Measurements from ENCODE around the gene IFIT3.
"Not testable (repeated sequence)": the region's sequence is repeated elsewhere in the genome, so short reads cannot be mapped to it uniquely, and the experiment has no call there.

IFIT3 gene

DNA sequence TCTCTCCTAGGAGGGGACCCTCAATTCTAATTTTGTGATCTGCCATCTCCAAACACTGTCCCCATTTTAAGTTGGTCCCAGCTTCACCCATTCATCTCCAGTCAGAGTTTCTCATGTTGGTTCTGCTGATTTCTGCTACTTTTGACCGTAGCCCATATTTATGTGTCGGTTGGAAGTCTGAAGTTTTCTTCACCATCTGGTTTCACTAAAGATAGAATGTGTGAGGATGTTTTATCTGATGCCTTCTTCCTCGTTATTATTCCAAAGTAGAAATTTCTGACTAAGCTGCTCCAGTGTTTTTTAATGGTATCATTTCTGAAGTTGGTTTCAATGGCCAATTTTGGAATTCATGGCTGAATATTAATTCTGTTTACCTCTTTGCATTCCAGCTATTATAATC lies 47.3 kb upstream of the IFIT3 start:
- Histone ChIP-seq H3K9ac (ENCODE audit: low read length) (no peak overlapping the region), H2AFZ (ENCODE audit: low read depth, low read length) (no peak overlapping the region), H3K9me3 (ENCODE audit: insufficient read depth, low read length) (no peaks in the 10 kb centered on the region), H4K20me1 (ENCODE audit: insufficient read depth, low read length) (no peaks in the 10 kb centered on the region), H3K4me1 (ENCODE audit: low read length) (no peaks in the 10 kb centered on the region), H3K27me3 (ENCODE audit: low read depth, low read length) (no peaks in the 10 kb centered on the region), H3K4me3 (ENCODE audit: low read length) (no peak overlapping the region), H3K79me2 (ENCODE audit: low read length) (no peaks in the 10 kb centered on the region), H3K4me2 (ENCODE audit: low read length) (no peak overlapping the region), H3K36me3 (replicated peaks; ENCODE audit: low read depth, low read length) (no peaks in the 10 kb centered on the region), H3K27ac (ENCODE audit: low read length) (no peak overlapping the region)
- TF ChIP-seq EZH2phosphoT487 (IDR thresholded peaks at IDR 0.05; ENCODE audit: low read depth): no peak
- TF ChIP-seq, protein P1, sequence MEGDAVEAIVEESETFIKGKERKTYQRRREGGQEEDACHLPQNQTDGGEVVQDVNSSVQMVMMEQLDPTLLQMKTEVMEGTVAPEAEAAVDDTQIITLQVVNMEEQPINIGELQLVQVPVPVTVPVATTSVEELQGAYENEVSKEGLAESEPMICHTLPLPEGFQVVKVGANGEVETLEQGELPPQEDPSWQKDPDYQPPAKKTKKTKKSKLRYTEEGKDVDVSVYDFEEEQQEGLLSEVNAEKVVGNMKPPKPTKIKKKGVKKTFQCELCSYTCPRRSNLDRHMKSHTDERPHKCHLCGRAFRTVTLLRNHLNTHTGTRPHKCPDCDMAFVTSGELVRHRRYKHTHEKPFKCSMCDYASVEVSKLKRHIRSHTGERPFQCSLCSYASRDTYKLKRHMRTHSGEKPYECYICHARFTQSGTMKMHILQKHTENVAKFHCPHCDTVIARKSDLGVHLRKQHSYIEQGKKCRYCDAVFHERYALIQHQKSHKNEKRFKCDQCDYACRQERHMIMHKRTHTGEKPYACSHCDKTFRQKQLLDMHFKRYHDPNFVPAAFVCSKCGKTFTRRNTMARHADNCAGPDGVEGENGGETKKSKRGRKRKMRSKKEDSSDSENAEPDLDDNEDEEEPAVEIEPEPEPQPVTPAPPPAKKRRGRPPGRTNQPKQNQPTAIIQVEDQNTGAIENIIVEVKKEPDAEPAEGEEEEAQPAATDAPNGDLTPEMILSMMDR (IDR thresholded peaks at IDR 0.05; ENCODE audit: low read depth, low read length): no peak

DNA sequence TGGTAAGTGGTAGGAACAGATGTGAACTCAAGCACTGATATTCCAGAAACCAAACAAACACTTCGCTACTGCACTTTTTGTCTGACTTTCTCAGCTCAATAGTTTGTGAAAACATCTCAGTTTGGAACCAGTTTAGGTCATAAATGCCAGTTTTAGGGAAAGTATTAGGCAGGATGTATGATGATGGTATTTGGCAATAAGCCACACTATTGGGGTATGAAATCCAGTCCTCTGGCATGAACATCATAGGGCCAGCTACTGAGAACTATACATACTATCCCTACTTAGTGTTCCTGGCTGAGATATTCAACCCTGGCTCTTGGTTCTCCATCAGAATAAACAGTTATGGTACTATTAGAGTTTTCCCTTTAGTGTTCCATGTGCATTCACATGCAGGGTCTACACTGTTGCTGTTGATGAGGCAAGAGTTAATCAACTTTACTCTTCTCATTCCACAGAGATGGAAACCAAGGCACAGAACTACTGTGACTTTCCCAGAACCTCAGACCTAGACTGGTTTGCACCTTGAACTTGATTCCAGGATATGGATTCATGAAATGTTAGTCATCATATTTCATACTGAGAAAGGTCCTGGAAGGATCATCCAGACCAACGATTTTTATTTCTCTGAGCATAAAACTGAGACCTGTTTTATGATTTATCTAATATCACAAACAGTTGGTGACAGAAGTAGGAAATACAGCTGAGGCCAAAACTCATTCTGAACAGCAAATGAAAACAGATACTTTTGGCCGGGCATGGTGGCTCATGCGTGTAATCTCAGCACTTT lies 46.0 kb upstream of the IFIT3 start:
- Histone ChIP-seq H3K4me3 (ENCODE audit: low read length) (no peak overlapping the region), H3K36me3 (replicated peaks; ENCODE audit: low read depth, low read length) (no peaks in the 10 kb centered on the region), H3K27me3 (ENCODE audit: low read depth, low read length) (no peaks in the 10 kb centered on the region), H3K79me2 (ENCODE audit: low read length) (no peaks in the 10 kb centered on the region), H2AFZ (ENCODE audit: low read depth, low read length) (no peak overlapping the region), H4K20me1 (ENCODE audit: insufficient read depth, low read length) (no peaks in the 10 kb centered on the region), H3K27ac (ENCODE audit: low read length) (no peak overlapping the region), H3K9ac (ENCODE audit: low read length) (no peak overlapping the region), H3K9me3 (ENCODE audit: insufficient read depth, low read length) (no peaks in the 10 kb centered on the region), H3K4me2 (ENCODE audit: low read length) (no peak overlapping the region), H3K4me1 (ENCODE audit: low read length) (no peaks in the 10 kb centered on the region)
- no peak for TF ChIP-seq EZH2phosphoT487 (IDR thresholded peaks at IDR 0.05; ENCODE audit: low read depth)
- TF ChIP-seq, protein P1 (IDR thresholded peaks at IDR 0.05; ENCODE audit: low read depth, low read length): no peak

DNA sequence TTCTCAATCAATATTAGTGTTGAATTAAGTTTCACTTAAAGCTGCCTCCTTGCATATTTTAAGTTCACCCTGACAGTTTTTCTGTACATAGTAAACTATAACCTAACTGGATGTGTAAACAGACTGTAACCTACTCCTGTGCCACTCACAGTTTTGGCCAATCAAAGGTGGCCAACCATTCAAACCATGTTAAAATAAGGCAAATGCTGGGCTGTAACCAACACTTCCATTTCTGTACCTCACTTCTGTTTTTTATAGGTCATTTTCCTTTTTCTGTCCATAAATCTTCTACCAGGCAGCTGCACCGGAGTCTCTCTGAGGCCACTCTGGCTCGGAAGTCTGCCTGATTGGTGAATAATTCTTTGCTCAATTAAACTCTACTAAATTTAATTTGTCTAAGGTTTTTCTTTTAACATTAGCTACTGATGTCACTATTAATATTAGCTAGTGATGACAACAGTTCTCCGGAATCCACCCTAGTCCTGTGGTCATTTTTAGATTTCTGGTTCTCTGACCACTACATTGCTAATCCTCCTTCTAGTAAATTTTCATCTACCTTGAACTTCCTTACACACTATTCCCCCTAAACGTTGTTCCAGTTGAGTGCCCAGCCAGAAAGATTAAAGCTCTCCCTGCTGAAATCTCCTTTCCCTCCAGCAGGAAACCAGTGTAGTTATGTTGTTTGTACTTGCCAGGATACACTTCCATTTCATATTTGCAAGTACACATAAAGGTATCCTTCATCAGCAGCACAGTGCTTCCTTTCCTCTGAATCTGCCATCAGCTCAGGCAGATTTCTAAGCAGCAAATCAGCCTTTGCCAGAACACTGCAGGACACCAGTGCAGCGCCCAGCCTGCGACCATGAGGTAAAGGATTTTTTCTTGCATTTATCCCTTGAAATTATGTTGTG lies 44.5 kb upstream of the IFIT3 start:
- no peaks in the 10 kb centered on the region for H3K36me3 ChIP-seq (replicated peaks; ENCODE audit: low read depth, low read length)
- H3K27me3 ChIP-seq (ENCODE audit: low read depth, low read length): no peaks in the 10 kb centered on the region
- H3K9me3 ChIP-seq (ENCODE audit: insufficient read depth, low read length): no peaks in the 10 kb centered on the region
- H3K79me2 ChIP-seq (ENCODE audit: low read length): no peaks in the 10 kb centered on the region
- TF ChIP-seq, protein P1 (IDR thresholded peaks at IDR 0.05; ENCODE audit: low read depth, low read length): no peak
- no peak for TF ChIP-seq EZH2phosphoT487 (IDR thresholded peaks at IDR 0.05; ENCODE audit: low read depth)
- no peak overlapping the region for H3K27ac ChIP-seq (ENCODE audit: low read length)
- H2AFZ ChIP-seq (ENCODE audit: low read depth, low read length): no peak overlapping the region
- H3K4me3 ChIP-seq (ENCODE audit: low read length): no peak overlapping the region
- H4K20me1 ChIP-seq (ENCODE audit: insufficient read depth, low read length): no peaks in the 10 kb centered on the region
- H3K4me1 ChIP-seq (ENCODE audit: low read length): no peaks in the 10 kb centered on the region
- no peak overlapping the region for H3K9ac ChIP-seq (ENCODE audit: low read length)
- no peak overlapping the region for H3K4me2 ChIP-seq (ENCODE audit: low read length)

DNA sequence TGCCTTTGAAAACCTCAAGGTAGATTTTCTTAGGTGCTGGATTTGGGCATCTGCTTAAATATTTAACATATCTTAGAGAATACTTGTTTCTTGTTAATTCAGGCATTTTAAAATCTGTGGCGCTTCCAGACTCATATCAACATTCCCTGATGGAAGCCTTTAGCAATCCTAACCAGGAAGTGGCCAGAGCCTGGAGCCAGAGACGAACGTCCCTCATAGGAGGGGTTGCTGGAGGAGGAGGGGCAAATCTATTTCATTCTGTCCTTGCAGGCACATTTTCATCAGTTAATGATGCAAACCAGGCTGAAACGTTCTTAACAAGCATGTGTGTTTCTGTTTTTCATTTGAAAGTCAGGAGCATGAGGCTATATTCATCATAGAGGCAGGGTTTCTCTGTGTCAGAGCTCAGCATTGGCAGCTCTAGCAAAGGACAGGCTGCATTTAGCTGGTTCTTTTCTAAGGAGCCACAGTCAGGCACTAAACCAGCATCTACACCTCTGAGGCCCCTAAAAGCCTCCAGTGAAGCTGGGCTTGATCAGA lies 43.8 kb upstream of the IFIT3 start:
- H3K9ac ChIP-seq (ENCODE audit: low read length): no peak overlapping the region
- no peak overlapping the region for H3K27ac ChIP-seq (ENCODE audit: low read length)
- H3K4me3 ChIP-seq (ENCODE audit: low read length): no peak overlapping the region

DNA sequence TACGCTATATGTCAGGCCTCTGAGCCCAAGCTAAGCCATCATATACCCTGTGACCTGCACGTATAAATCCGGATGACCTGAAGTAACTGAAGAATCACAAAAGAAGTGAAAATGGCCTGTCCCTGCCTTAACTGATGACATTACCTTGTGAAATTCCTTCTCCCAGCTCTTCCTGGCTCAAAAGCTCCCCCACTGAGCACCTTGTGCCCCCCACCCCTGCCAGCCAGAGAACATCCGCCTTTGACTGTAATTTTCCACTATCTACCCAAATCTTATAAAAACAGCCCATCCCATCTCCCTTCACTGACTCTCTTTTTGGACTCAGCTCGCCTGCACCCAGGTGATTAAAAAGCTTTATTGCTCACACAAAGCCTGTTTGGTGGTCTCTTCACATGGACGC lies 43.1 kb upstream of the IFIT3 start:
- not testable (repeated sequence) for H4K20me1 ChIP-seq (ENCODE audit: insufficient read depth, low read length); H3K4me1 ChIP-seq (ENCODE audit: low read length); H3K4me2 ChIP-seq (ENCODE audit: low read length); H3K4me3 ChIP-seq (ENCODE audit: low read length); H3K36me3 ChIP-seq (replicated peaks; ENCODE audit: low read depth, low read length); H2AFZ ChIP-seq (ENCODE audit: low read depth, low read length); H3K27ac ChIP-seq (ENCODE audit: low read length); H3K79me2 ChIP-seq (ENCODE audit: low read length); H3K9ac ChIP-seq (ENCODE audit: low read length); H3K27me3 ChIP-seq (ENCODE audit: low read depth, low read length); H3K9me3 ChIP-seq (ENCODE audit: insufficient read depth, low read length)

More for the DNA sequence above, 43.8 kb upstream of the IFIT3 start:
- no peak for TF ChIP-seq EZH2phosphoT487 (IDR thresholded peaks at IDR 0.05; ENCODE audit: low read depth)
- TF ChIP-seq, protein P1 (IDR thresholded peaks at IDR 0.05; ENCODE audit: low read depth, low read length): no peak
- Histone ChIP-seq H3K4me1 (ENCODE audit: low read length) (no peaks in the 10 kb centered on the region), H4K20me1 (ENCODE audit: insufficient read depth, low read length) (no peaks in the 10 kb centered on the region), H3K4me2 (ENCODE audit: low read length) (no peak overlapping the region), H3K36me3 (replicated peaks; ENCODE audit: low read depth, low read length) (no peaks in the 10 kb centered on the region), H3K9me3 (ENCODE audit: insufficient read depth, low read length) (no peaks in the 10 kb centered on the region), H3K79me2 (ENCODE audit: low read length) (no peaks in the 10 kb centered on the region), H3K27me3 (ENCODE audit: low read depth, low read length) (no peaks in the 10 kb centered on the region), H2AFZ (ENCODE audit: low read depth, low read length) (no peak overlapping the region)
